Panc1 (cell line): ENCODE data around the gene UCP3.

Experiments used
- CTCF ChIP-seq: fragments of 450-650 bp; IDR thresholded peaks from 2 replicates; pipeline ENCODE4 v1.5.1; 2017; ENCODE audit warnings: mild to moderate bottlenecking
- POLR2AphosphoS5 ChIP-seq: IDR thresholded peaks from 2 replicates; pipeline ENCODE4 v1.6.1; 2012; ENCODE audit warnings: mild to moderate bottlenecking, low read depth, low read length, moderate library complexity
- REST ChIP-seq, 2 experiments: IDR thresholded peaks; 2 replicates each; pipeline ENCODE4 v1.6.1; 2011 to 2012; ENCODE audit warnings: low read depth in 2 of 2, control low read depth in 1 of 2, low read length in 1 of 2, mild to moderate bottlenecking in 1 of 2, moderate library complexity in 1 of 2; ENCODE audit not compliant: insufficient read depth in 1 of 2
- SIN3A ChIP-seq: IDR thresholded peaks from 2 replicates; pipeline ENCODE4 v1.6.1; 2012; ENCODE audit warnings: low read depth, mild to moderate bottlenecking, low read length, moderate library complexity, borderline replicate concordance; ENCODE audit not compliant: insufficient read depth
- TCF7L2 ChIP-seq: IDR thresholded peaks from 2 replicates; pipeline ENCODE4 v1.6.1; 2011; ENCODE audit warnings: mild to moderate bottlenecking, low read depth, low read length, inconsistent platforms

- no peak for TF ChIP-seq REST (IDR thresholded peaks at IDR 0.05; ENCODE audit: insufficient read depth in 1 of 2, low read depth in 2 of 2, low read length in 1 of 2)
- no peak for TF ChIP-seq CTCF
- no peak for TF ChIP-seq POLR2AphosphoS5
- no peak for TF ChIP-seq SIN3A
- TF ChIP-seq TCF7L2, result no peak
Measured at GRCh38 chr11:73975479-73975757, 33.5 kb downstream of the UCP3 start.
